ENCODE results near the gene PRPSAP2. TPM values are rescaled to one million over a fixed set of nuclear protein-coding genes. Genes with fewer than 3 reads are reported as not detected.

PRPSAP2 gene
- total RNA-seq, 1 donor from 2014 or later: 62.8 TPM

GRCh38 chr17:18961634-18962493 is 103.9 kb downstream of the PRPSAP2 start:
- H3K4me3 Mint-ChIP-seq: no peak overlapping the region
- H3K4me1 Mint-ChIP-seq: peaks cover 8% of the 10 kb centered on the region
- no peaks in the 10 kb centered on the region for H3K36me3 Mint-ChIP-seq (ENCODE audit: low read depth)
- ChIA-PET POLR2A (interaction anchor here (1.1 to 1.2 kb wide), 2 partner anchors 102 to 104 kb away, joined by 4 read pairs; partner anchors contain the start of gene PRPSAP2), CTCF (interaction anchor here (0.7 to 1.6 kb wide), 17 partner anchors 8 to 140 kb away, joined by 3 to 7 read pairs (median 4); partner anchors contain the start of gene FAM83G)
- H3K27me3 Mint-ChIP-seq: no peaks in the 10 kb centered on the region
- TF ChIP-seq, protein P1, sequence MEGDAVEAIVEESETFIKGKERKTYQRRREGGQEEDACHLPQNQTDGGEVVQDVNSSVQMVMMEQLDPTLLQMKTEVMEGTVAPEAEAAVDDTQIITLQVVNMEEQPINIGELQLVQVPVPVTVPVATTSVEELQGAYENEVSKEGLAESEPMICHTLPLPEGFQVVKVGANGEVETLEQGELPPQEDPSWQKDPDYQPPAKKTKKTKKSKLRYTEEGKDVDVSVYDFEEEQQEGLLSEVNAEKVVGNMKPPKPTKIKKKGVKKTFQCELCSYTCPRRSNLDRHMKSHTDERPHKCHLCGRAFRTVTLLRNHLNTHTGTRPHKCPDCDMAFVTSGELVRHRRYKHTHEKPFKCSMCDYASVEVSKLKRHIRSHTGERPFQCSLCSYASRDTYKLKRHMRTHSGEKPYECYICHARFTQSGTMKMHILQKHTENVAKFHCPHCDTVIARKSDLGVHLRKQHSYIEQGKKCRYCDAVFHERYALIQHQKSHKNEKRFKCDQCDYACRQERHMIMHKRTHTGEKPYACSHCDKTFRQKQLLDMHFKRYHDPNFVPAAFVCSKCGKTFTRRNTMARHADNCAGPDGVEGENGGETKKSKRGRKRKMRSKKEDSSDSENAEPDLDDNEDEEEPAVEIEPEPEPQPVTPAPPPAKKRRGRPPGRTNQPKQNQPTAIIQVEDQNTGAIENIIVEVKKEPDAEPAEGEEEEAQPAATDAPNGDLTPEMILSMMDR (IDR thresholded peaks at IDR 0.05): no peak
- no peak overlapping the region for H3K27ac Mint-ChIP-seq
- no peaks in the 10 kb centered on the region for H3K9me3 Mint-ChIP-seq
- intact Hi-C loops (cut with micrococcal nuclease): loop anchor here (10.0 kb wide), 2 partner anchors 53 to 147 kb away; no protein-coding TSS in a partner anchor
- ATAC-seq (ENCODE audit: low read depth) (no peak), DNase-seq (no peak)

- DNase-seq (no peak), ATAC-seq (ENCODE audit: low read depth) (no peak)
- H3K27ac Mint-ChIP-seq: no peak overlapping the region
- POLR2A ChIA-PET: no interaction called here
- H3K36me3 Mint-ChIP-seq (ENCODE audit: low read depth): no peaks in the 10 kb centered on the region
- H3K4me1 Mint-ChIP-seq: peaks cover 8% of the 10 kb centered on the region
- H3K27me3 Mint-ChIP-seq: no peaks in the 10 kb centered on the region
- CTCF ChIA-PET: interaction anchor here (1.3 kb wide), 1 partner anchor 10 kb away, joined by 3 read pairs; no protein-coding TSS in a partner anchor
- H3K4me3 Mint-ChIP-seq: no peak overlapping the region
- intact Hi-C loops (cut with micrococcal nuclease): loop anchor here (10.0 kb wide), 2 partner anchors 52 to 148 kb away; no protein-coding TSS in a partner anchor
- TF ChIP-seq, protein P1 (IDR thresholded peaks at IDR 0.05): no peak
- H3K9me3 Mint-ChIP-seq: no peaks in the 10 kb centered on the region
Observed at GRCh38 chr17:18962494-18962815, 104.5 kb downstream of the PRPSAP2 start.

- ATAC-seq (ENCODE audit: low read depth): no peak
- H3K27me3 Mint-ChIP-seq: no peaks in the 10 kb centered on the region
- H3K4me1 Mint-ChIP-seq: peaks cover 8% of the 10 kb centered on the region
- POLR2A ChIA-PET: no interaction called here
- no peaks in the 10 kb centered on the region for H3K9me3 Mint-ChIP-seq
- no peak overlapping the region for H3K4me3 Mint-ChIP-seq
- TF ChIP-seq, protein P1 (IDR thresholded peaks at IDR 0.05): no peak
- no peaks in the 10 kb centered on the region for H3K36me3 Mint-ChIP-seq (ENCODE audit: low read depth)
- intact Hi-C loops (cut with micrococcal nuclease): loop anchor here (10.0 kb wide), 2 partner anchors 51 to 149 kb away; no protein-coding TSS in a partner anchor
- CTCF ChIA-PET: interaction anchor here (1.3 kb wide), 1 partner anchor 9 kb away, joined by 3 read pairs; no protein-coding TSS in a partner anchor
- DNase-seq: no peak
- H3K27ac Mint-ChIP-seq: no peak overlapping the region
Observed at GRCh38 chr17:18963126-18964017, 105.4 kb downstream of the PRPSAP2 start.

GRCh38 chr17:18964018-18964351 is 106.1 kb downstream of the PRPSAP2 start:
- CTCF ChIA-PET: no interaction called here
- no peak for ATAC-seq (ENCODE audit: low read depth)
- TF ChIP-seq, protein P1 (IDR thresholded peaks at IDR 0.05): no peak
- no peaks in the 10 kb centered on the region for H3K27me3 Mint-ChIP-seq
- H3K36me3 Mint-ChIP-seq (ENCODE audit: low read depth): no peaks in the 10 kb centered on the region
- peaks cover 8% of the 10 kb centered on the region for H3K4me1 Mint-ChIP-seq
- no peak for DNase-seq
- intact Hi-C loops (cut with micrococcal nuclease): loop anchor here (10.0 kb wide), 2 partner anchors 51 to 149 kb away; no protein-coding TSS in a partner anchor
- POLR2A ChIA-PET: no interaction called here
- no peak overlapping the region for H3K27ac Mint-ChIP-seq
- H3K9me3 Mint-ChIP-seq: no peaks in the 10 kb centered on the region
- no peak overlapping the region for H3K4me3 Mint-ChIP-seq

Measured in activated B cell treated with CpG ODN at 0.5 μM for 24 hours (primary cell).